H9 (cell line): ENCODE results near the gene CASP8AP2. TPM values are rescaled to one million over a fixed set of nuclear protein-coding genes. Genes with fewer than 3 reads are reported as not detected.
"Not testable (repeated sequence)": the region's sequence is repeated elsewhere in the genome, so short reads cannot be mapped to it uniquely, and the experiment has no call there.

Experiments
- DNase-seq: peaks from one replicate; pipeline ENCODE4 v3.0.0-alpha.2; 2017
- H2AFZ ChIP-seq: one replicate; pipeline ENCODE4 v1.6.1; 2013; ENCODE audit warnings: mild to moderate bottlenecking, low read length, control low read depth, moderate library complexity
- H2AK5ac ChIP-seq: 2 replicates; pipeline ENCODE4 v1.6.1; 2013; ENCODE audit warnings: low read length, control low read depth, mixed read lengths; ENCODE audit not compliant: insufficient read length
- H2BK120ac ChIP-seq: one replicate; pipeline ENCODE4 v1.6.1; 2013; ENCODE audit warnings: low read depth, mild to moderate bottlenecking, low read length, control low read depth, inconsistent platforms; ENCODE audit not compliant: poor library complexity, severe bottlenecking
- H2BK12ac ChIP-seq: 2 replicates; pipeline ENCODE4 v1.6.1; 2013; ENCODE audit warnings: low read length, control low read depth, mixed read lengths, low read depth; ENCODE audit not compliant: insufficient read length
- H2BK15ac ChIP-seq: 2 replicates; pipeline ENCODE4 v1.6.1; 2013; ENCODE audit warnings: low read depth, low read length, control low read depth
- H2BK20ac ChIP-seq: one replicate; pipeline ENCODE4 v1.6.1; 2013; ENCODE audit warnings: low read depth, mild to moderate bottlenecking, low read length, control low read depth, inconsistent platforms; ENCODE audit not compliant: poor library complexity, severe bottlenecking
- H2BK5ac ChIP-seq: 2 replicates; pipeline ENCODE4 v1.6.1; 2013; ENCODE audit warnings: low read length, control low read depth, mixed read lengths; ENCODE audit not compliant: insufficient read length
- H3K14ac ChIP-seq: 2 replicates; pipeline ENCODE4 v1.6.1; 2013; ENCODE audit warnings: low read length, control low read depth; ENCODE audit not compliant: insufficient read depth
- H3K18ac ChIP-seq: 2 replicates; pipeline ENCODE4 v1.6.1; 2013; ENCODE audit warnings: low read depth, mild to moderate bottlenecking, mixed read lengths, low read length, control low read depth; ENCODE audit not compliant: insufficient read length
- H3K23ac ChIP-seq: 2 replicates; pipeline ENCODE4 v1.6.1; 2013; ENCODE audit warnings: low read length, control low read depth, mixed read lengths, low read depth; ENCODE audit not compliant: insufficient read length
- H3K23me2 ChIP-seq: 2 replicates; pipeline ENCODE4 v1.6.1; 2013; ENCODE audit warnings: low read depth, mild to moderate bottlenecking, mixed read lengths, low read length, control low read depth; ENCODE audit not compliant: insufficient read length, poor library complexity, severe bottlenecking
- H3K27ac ChIP-seq: 2 replicates; pipeline ENCODE4 v1.5.1; 2013; ENCODE audit warnings: low read length, control low read depth, mixed read lengths, low read depth; ENCODE audit not compliant: insufficient read length
- H3K27me3 ChIP-seq: 2 replicates; pipeline ENCODE4 v1.6.1; 2013; ENCODE audit warnings: low read length, control low read depth, inconsistent platforms; ENCODE audit not compliant: insufficient read depth
- H3K4ac ChIP-seq: 2 replicates; pipeline ENCODE4 v1.6.1; 2013; ENCODE audit warnings: low read depth, mild to moderate bottlenecking, control low read depth, inconsistent platforms, low read length, moderate library complexity
- H3K4me1 ChIP-seq: 2 replicates; pipeline ENCODE4 v1.6.1; 2013; ENCODE audit warnings: low read length, control low read depth, inconsistent platforms; ENCODE audit not compliant: insufficient read depth
- H3K4me2 ChIP-seq: 2 replicates; pipeline ENCODE4 v1.6.1; 2013; ENCODE audit warnings: low read length, control low read depth, mixed read lengths; ENCODE audit not compliant: insufficient read length, insufficient read depth
- H3K56ac ChIP-seq: 2 replicates; pipeline ENCODE4 v1.6.1; 2013; ENCODE audit warnings: low read depth, mild to moderate bottlenecking, mixed read lengths, low read length, control low read depth; ENCODE audit not compliant: insufficient read length
- H3K79me1 ChIP-seq: 2 replicates; pipeline ENCODE4 v1.6.1; 2013; ENCODE audit warnings: low read depth, mild to moderate bottlenecking, moderate library complexity, low read length, control low read depth, inconsistent platforms; ENCODE audit not compliant: insufficient read depth, poor library complexity, severe bottlenecking
- H3K79me2 ChIP-seq: 2 replicates; pipeline ENCODE4 v1.6.1; 2013; ENCODE audit warnings: low read length, control low read depth, inconsistent platforms; ENCODE audit not compliant: insufficient read depth
- H3K9ac ChIP-seq: 2 replicates; pipeline ENCODE4 v1.6.1; 2013; ENCODE audit warnings: low read length, control low read depth, mixed read lengths; ENCODE audit not compliant: insufficient read length; ENCODE audit errors: extremely low read depth
- H3K9me3 ChIP-seq: one replicate; pipeline ENCODE4 v1.6.1; 2013; ENCODE audit warnings: low read depth, low read length, inconsistent platforms; ENCODE audit not compliant: control insufficient read depth
- H3T11ph ChIP-seq: one replicate; pipeline ENCODE4 v1.6.1; 2013; ENCODE audit warnings: mild to moderate bottlenecking, low read length, control low read depth, inconsistent platforms
- H4K20me1 ChIP-seq: one replicate; pipeline ENCODE4 v1.6.1; 2013; ENCODE audit not compliant: control insufficient read depth, insufficient read length, insufficient read depth
- H4K5ac ChIP-seq: 2 replicates; pipeline ENCODE4 v1.6.1; 2013; ENCODE audit warnings: low read depth, mild to moderate bottlenecking, mixed read lengths, low read length, control low read depth; ENCODE audit not compliant: insufficient read length
- H4K8ac ChIP-seq: replicated peaks from 2 replicates; pipeline ENCODE4 v1.6.1; 2013; ENCODE audit warnings: low read length, control low read depth, mixed read lengths, low read depth; ENCODE audit not compliant: insufficient read length
- H4K91ac ChIP-seq: 2 replicates; pipeline ENCODE4 v1.6.1; 2013; ENCODE audit warnings: low read depth, mild to moderate bottlenecking, moderate library complexity, mixed read lengths, low read length, control low read depth; ENCODE audit not compliant: insufficient read length
- H3K27ac Mint-ChIP-seq, 3 experiments: 2 replicates in 2 of 3; 3 replicates in 1 of 3; pipeline ENCODE4 v1.8.0; 2020 to 2021; ENCODE audit warnings: mixed read lengths in 3 of 3, mild to moderate bottlenecking in 1 of 3, moderate library complexity in 1 of 3
- H3K27me3 Mint-ChIP-seq: 2 replicates; pipeline ENCODE4 v1.8.0; 2021; ENCODE audit warnings: low read depth, mild to moderate bottlenecking, moderate library complexity, mixed read lengths
- H3K36me3 Mint-ChIP-seq, 3 experiments: 2 replicates in 2 of 3; 3 replicates in 1 of 3; pipeline ENCODE4 v1.8.0; 2020 to 2021; ENCODE audit warnings: low read depth in 3 of 3, mixed read lengths in 3 of 3; ENCODE audit not compliant: insufficient read depth in 1 of 3
- H3K4me1 Mint-ChIP-seq, 2 experiments: 2 replicates each; pipeline ENCODE4 v1.8.0; 2020; ENCODE audit warnings: mixed read lengths in 2 of 2
- H3K4me3 Mint-ChIP-seq, 2 experiments: 2 replicates in 1 of 2; 3 replicates in 1 of 2; pipeline ENCODE4 v1.8.0; 2020 to 2021; ENCODE audit warnings: mild to moderate bottlenecking in 2 of 2, mixed read lengths in 2 of 2, moderate library complexity in 1 of 2
- H3K9me3 Mint-ChIP-seq, 2 experiments: 2 replicates in 1 of 2; 3 replicates in 1 of 2; pipeline ENCODE4 v1.8.0; 2020; ENCODE audit warnings: mild to moderate bottlenecking in 2 of 2, mixed read lengths in 2 of 2, moderate library complexity in 1 of 2
- WGBS: extraction: QIAGEN DNeasy Blood & Tissue Kit; methylation state at CpG from one replicate; pipeline ENCODE4 v1.1.7; 2013; ENCODE audit warnings: missing lambda C conversion rate, low lambda C conversion rate, mixed read lengths; ENCODE audit not compliant: insufficient read length; ENCODE audit errors: extremely low coverage; 5-methylcytosine and 5-hydroxymethylcytosine counted together
- total RNA-seq: library from RNA; stranded (reverse); gene quantifications from 2 replicates; pipeline ENCODE4 v1.2.1, GENCODE V29; 2021
- TF ChIP-seq, protein P1 (sequence below): fragments of 200-600 bp; sonication (generic); conservative IDR thresholded peaks from 3 replicates; pipeline ENCODE4 v1.8.0; 2021; ENCODE audit warnings: antibody characterized with exemption, mild to moderate bottlenecking

The CASP8AP2 gene
- total RNA-seq, 1 experiment from 2014 or later: 33.6 TPM

DNA sequence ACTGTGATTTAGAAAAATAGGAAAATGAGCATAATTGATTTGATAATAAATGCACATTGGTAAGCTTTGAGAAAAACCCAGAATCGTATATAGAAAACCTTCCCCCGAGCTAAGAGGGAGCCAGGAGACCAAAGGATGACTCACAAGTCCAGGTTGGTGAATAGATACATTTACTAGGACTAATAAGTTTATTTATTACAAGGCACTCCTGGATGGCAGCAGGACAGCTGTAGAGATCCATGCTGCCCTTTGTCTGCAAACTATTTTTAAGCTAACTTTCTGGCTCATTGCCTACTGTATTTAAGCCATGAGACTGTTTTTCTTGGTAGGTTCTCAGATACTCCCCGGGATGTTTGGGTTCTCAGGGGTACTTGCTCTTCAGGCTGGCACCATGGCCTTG, 13.4 kb downstream of the CASP8AP2 start:
- no peak overlapping the region for H3T11ph ChIP-seq
- Mint-ChIP-seq H3K27ac (peak overlapping the region; percentile 10 to 78 (median 49); a peak in 4 of 7 replicates), H3K27me3 (no peaks in the 10 kb centered on the region), H3K4me3 (no peak overlapping the region), H3K4me1 (peaks cover 5 to 10% of the 10 kb centered on the region in 2 experiments; a peak in 3 of 4 replicates), H3K36me3 (peaks cover 9 to 35% (median 27%) of the 10 kb centered on the region in 3 experiments; a peak in 6 of 7 replicates), H3K9me3 (no peaks in the 10 kb centered on the region)
- no peak overlapping the region for H3K18ac ChIP-seq
- TF ChIP-seq, protein P1, sequence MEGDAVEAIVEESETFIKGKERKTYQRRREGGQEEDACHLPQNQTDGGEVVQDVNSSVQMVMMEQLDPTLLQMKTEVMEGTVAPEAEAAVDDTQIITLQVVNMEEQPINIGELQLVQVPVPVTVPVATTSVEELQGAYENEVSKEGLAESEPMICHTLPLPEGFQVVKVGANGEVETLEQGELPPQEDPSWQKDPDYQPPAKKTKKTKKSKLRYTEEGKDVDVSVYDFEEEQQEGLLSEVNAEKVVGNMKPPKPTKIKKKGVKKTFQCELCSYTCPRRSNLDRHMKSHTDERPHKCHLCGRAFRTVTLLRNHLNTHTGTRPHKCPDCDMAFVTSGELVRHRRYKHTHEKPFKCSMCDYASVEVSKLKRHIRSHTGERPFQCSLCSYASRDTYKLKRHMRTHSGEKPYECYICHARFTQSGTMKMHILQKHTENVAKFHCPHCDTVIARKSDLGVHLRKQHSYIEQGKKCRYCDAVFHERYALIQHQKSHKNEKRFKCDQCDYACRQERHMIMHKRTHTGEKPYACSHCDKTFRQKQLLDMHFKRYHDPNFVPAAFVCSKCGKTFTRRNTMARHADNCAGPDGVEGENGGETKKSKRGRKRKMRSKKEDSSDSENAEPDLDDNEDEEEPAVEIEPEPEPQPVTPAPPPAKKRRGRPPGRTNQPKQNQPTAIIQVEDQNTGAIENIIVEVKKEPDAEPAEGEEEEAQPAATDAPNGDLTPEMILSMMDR: no peak
- no peak overlapping the region for H3K4me2 ChIP-seq
- H3K4ac ChIP-seq: no peak overlapping the region
- no peak overlapping the region for H2AFZ ChIP-seq
- no peak overlapping the region for H3K14ac ChIP-seq
- no peak overlapping the region for H2AK5ac ChIP-seq
- H2BK120ac ChIP-seq: no peak overlapping the region
- no peak overlapping the region for H4K91ac ChIP-seq
- no peaks in the 10 kb centered on the region for H3K27me3 ChIP-seq
- no peak overlapping the region for H2BK20ac ChIP-seq
- no peak overlapping the region for H3K56ac ChIP-seq
- no peaks in the 10 kb centered on the region for H4K20me1 ChIP-seq
- no peak overlapping the region for H4K5ac ChIP-seq
- no peak overlapping the region for H3K27ac ChIP-seq
- no peaks in the 10 kb centered on the region; the same call in 1 of the 2 replicates for H3K4me1 ChIP-seq
- H4K8ac ChIP-seq: no peak overlapping the region
- no peaks in the 10 kb centered on the region for H3K79me1 ChIP-seq
- H3K9me3 ChIP-seq: no peaks in the 10 kb centered on the region
- DNase-seq: no peak
- no peak overlapping the region for H3K23ac ChIP-seq
- H2BK15ac ChIP-seq: no peak overlapping the region
- no peak overlapping the region for H2BK5ac ChIP-seq
- peaks cover 5% of the 10 kb centered on the region; the same call in 1 of the 2 replicates for H3K79me2 ChIP-seq
- no peak overlapping the region for H2BK12ac ChIP-seq
- no peak overlapping the region for H3K9ac ChIP-seq
- no CpG with 5 or more reads among the region's 3 CpGs for WGBS
- H3K23me2 ChIP-seq: no peaks in the 10 kb centered on the region

DNA sequence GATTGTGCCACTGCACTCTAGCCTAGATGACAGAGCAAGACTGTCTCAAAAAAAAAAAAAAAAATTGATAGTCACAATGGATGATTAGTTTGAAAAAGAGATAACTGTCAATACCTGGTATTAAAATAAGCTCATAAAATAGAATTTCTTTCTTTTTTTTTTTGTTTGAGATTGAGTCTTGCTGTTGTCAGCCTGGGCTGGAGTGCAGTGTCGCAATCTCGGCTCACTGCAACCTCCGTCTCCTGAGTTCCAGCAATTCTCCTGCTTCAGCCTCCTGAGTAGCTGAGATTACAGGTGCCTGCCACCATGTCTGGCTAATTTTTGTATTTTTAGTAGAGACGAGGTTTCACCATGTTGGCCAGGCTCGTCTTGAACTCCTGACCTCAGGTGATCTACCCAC, 17.8 kb downstream of the CASP8AP2 start:
- H2AK5ac ChIP-seq: not testable (repeated sequence)

More for the DNA sequence above, 17.8 kb downstream of the CASP8AP2 start:
- not testable (repeated sequence) for H3K4ac ChIP-seq, DNase-seq, H3K56ac ChIP-seq, H3K27ac Mint-ChIP-seq, H3K27ac ChIP-seq, H3K79me2 ChIP-seq, H2BK20ac ChIP-seq, H3K14ac ChIP-seq, H3K79me1 ChIP-seq, H4K8ac ChIP-seq, H2BK15ac ChIP-seq, H3K4me3 Mint-ChIP-seq, H3K27me3 Mint-ChIP-seq, H3K18ac ChIP-seq, H3K23me2 ChIP-seq, H3K27me3 ChIP-seq, H4K5ac ChIP-seq, H3K9ac ChIP-seq, H4K91ac ChIP-seq, H3K4me2 ChIP-seq, H3K9me3 ChIP-seq, H2AFZ ChIP-seq, H3K23ac ChIP-seq, H4K20me1 ChIP-seq, H2BK5ac ChIP-seq, H3T11ph ChIP-seq, H2BK120ac ChIP-seq, H3K4me1 Mint-ChIP-seq, H3K4me1 ChIP-seq, H3K9me3 Mint-ChIP-seq, H2BK12ac ChIP-seq
- WGBS: no CpG with 5 or more reads among the region's 5 CpGs
- H3K36me3 Mint-ChIP-seq: peaks cover 13 to 54% (median 38%) of the 10 kb centered on the region in 3 experiments; a peak in 6 of 7 replicates
